Psoas muscle (tissue), 8 donors: ENCODE measurements around the gene COL18A1. TPM values are rescaled to one million over a fixed set of nuclear protein-coding genes. Genes with fewer than 3 reads are reported as not detected.

Experiments used
- ATAC-seq, 4 donors: fragments of 200-7000 bp; cut with Tn5 transposase; one replicate each; pipeline ENCODE4 v1.9.1; 2020; ENCODE audit warnings: moderate library complexity in 3 of 4, mild to moderate bottlenecking in 2 of 4
- DNase-seq, 2 donors: peaks; one replicate each; pipeline ENCODE4 v3.0.0-alpha.2; 2020
- H3K27ac ChIP-seq: fragments of 200-600 bp; one replicate; pipeline ENCODE4 v1.8.0; 2022
- H3K27me3 ChIP-seq, 3 donors: fragments of 200-600 bp in 1 of 3; one replicate each; pipeline versions ENCODE4 v1.6.1 to v1.8.0; 2013 to 2022; ENCODE audit warnings: low read length in 2 of 3, mild to moderate bottlenecking in 2 of 3, moderate library complexity in 1 of 3; ENCODE audit not compliant: insufficient read depth in 3 of 3
- H3K36me3 ChIP-seq, 2 donors: fragments of 200-600 bp in 1 of 2; one replicate each; pipeline versions ENCODE4 v1.6.1 to v1.8.0; 2013 to 2022; ENCODE audit warnings: low read depth in 1 of 2, mild to moderate bottlenecking in 1 of 2, moderate library complexity in 1 of 2; ENCODE audit not compliant: insufficient read depth in 1 of 2
- H3K4me1 ChIP-seq: fragments of 200-600 bp; one replicate; pipeline ENCODE4 v1.8.0; 2022
- H3K4me3 ChIP-seq: fragments of 200-600 bp; one replicate; pipeline ENCODE4 v1.8.0; 2022; ENCODE audit warnings: mild to moderate bottlenecking
- H3K9me3 ChIP-seq: fragments of 200-600 bp; one replicate; pipeline ENCODE4 v1.8.0; 2022
- WGBS, 3 donors: extraction: QIAGEN DNeasy Blood & Tissue Kit; methylation state at CpG; one replicate each; pipeline versions ENCODE4 v1.1.6 to v1.1.7; 2013; 5-methylcytosine and 5-hydroxymethylcytosine counted together
- intact Hi-C, 2 donors: fragments of 100-400 bp; cut with DNase I; formaldehyde crosslinking; loops; one replicate each; pipeline versions ENCODE4 v1.11.0 to v1.14.2; 2022
- polyA plus RNA-seq, 3 donors: library from polyadenylated mRNA; stranded (reverse); fragments of 200-250 nt; gene quantifications; one replicate each; pipeline ENCODE4 v1.2.3, GENCODE V29; 2013
- total RNA-seq, 4 donors: library from RNA; stranded (reverse); fragmentation: NEBNext Ultra II Directional in 2 of 4; extraction: Animal tissue kit (Norgen Biotek cat#: 25700) in 2 of 4; gene quantifications; one replicate each; pipeline versions ENCODE4 v1.2.1 to v1.2.4, GENCODE V29; 2021 to 2023
- TF ChIP-seq, protein P1 (sequence below): fragments of 200-600 bp; IDR thresholded peaks from one replicate; pipeline ENCODE4 v1.8.0; 2022; ENCODE audit warnings: antibody characterized with exemption
- donor health status: healthy with polysubstance abuse.
- donor health status: DM: no; HTN: no; CAD: no; lungs with moderate emphysema.
- donor health status: Bipolar disorder and iron deficiency.
- donor health status: healthy.
- donor health status: DM: yes; HTN: yes; CAD: no.
- donor health status: DM: no; HTN: no; CAD: no.
- donor health status: DM: no; HTN: no; CAD: no.
- donor health status: DM: yes; HTN: yes; CAD: no.

COL18A1 gene
- total and polyA plus RNA-seq, 7 donors, result 4.8 to 25.3 (median 12.1) TPM

DNA sequence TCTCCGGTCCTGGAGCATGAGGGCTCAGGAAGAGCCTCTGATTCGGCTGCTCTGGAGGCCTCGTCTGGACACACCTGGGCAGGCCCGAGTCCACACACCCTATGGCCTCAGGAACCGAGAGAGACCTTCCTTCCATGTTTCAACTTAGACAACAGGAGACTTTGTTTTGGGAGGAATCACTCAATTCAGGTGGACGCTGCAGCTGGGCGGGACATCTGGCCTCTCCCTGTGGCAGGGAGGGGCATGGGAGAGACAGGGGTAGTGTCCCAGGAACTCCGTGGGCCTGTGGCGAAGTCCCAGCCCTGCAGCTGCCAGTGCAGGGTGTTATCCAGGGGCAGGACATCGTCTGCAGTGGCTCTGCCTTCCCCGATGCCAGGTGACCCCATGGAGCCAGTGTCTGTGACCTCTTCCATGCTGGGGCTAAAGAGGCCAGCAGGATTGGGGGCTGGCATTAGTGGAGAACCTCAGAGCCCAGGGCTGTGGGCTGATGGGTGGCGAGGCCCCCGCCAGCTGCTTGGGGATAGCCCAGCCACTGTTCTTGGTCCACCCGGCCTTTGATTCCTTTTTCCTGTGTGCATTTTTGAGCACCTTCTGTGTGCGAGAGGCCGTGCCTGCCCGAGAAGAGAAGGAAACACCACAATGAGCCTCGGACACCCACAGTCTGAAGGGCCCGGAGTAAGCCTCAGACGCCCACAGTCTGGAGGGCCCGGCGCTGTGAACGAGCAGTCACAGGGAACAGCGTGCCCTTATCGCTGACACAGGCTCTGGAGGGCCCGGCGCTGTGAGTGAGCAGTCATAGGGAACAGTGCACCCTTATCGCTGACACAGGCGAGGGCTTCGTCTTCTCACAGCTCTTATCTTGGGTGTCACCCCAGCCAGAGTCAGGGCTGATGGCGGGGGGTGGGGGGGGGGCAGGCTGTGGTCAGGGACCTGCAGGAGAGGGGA is 6.2 kb downstream of the COL18A1 start:
- Histone ChIP-seq H3K4me1 (peaks cover 15% of the 10 kb centered on the region), H3K27me3 (peaks cover 0 to 46% (median 5%) of the 10 kb centered on the region in 3 donors), H3K9me3 (no peaks in the 10 kb centered on the region), H3K36me3 (no peaks in the 10 kb centered on the region), H3K27ac (no peak overlapping the region), H3K4me3 (no peak overlapping the region)
- intact Hi-C loops, result no loop called here
- ATAC-seq (no peak), DNase-seq (peak; percentile 15 to 53)
- WGBS, 3 donors, result 60 to 72% (median 62%) methylated on average over 30 to 31 of the region's 31 CpGs
- TF ChIP-seq, protein P1, sequence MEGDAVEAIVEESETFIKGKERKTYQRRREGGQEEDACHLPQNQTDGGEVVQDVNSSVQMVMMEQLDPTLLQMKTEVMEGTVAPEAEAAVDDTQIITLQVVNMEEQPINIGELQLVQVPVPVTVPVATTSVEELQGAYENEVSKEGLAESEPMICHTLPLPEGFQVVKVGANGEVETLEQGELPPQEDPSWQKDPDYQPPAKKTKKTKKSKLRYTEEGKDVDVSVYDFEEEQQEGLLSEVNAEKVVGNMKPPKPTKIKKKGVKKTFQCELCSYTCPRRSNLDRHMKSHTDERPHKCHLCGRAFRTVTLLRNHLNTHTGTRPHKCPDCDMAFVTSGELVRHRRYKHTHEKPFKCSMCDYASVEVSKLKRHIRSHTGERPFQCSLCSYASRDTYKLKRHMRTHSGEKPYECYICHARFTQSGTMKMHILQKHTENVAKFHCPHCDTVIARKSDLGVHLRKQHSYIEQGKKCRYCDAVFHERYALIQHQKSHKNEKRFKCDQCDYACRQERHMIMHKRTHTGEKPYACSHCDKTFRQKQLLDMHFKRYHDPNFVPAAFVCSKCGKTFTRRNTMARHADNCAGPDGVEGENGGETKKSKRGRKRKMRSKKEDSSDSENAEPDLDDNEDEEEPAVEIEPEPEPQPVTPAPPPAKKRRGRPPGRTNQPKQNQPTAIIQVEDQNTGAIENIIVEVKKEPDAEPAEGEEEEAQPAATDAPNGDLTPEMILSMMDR, result no peak

DNA sequence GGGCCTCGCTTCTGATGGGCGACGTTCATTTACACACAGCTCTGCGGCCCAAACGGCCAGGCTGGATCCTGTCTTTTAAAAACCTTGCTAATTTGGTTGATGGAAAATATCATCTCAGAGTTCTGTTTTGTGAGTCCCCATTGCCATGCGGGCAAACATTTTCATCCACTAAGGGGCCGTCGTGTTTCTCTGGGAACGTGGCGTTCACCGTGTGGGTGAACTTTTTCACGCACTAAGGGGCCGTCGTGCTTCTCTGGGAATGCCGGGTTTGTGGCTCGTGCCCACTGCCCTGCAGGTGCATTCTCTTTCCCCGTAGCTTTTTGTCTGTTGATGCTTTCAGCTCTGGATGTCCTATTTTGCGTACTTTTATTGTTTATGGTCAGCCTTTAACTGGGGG is 6.8 kb downstream of the COL18A1 start:
- peaks cover 0 to 39% (median 4%) of the 10 kb centered on the region in 3 donors for H3K27me3 ChIP-seq
- peaks cover 15% of the 10 kb centered on the region for H3K4me1 ChIP-seq
- H3K36me3 ChIP-seq, result no peaks in the 10 kb centered on the region
- no peaks in the 10 kb centered on the region for H3K9me3 ChIP-seq
- H3K4me3 ChIP-seq, result no peak overlapping the region
- intact Hi-C loops, result no loop called here
- DNase-seq, result peak; percentile 2 to 14
- 81 to 87% (median 86%) methylated on average over 18 of the region's 18 CpGs for WGBS, 3 donors
- no peak for ATAC-seq
- TF ChIP-seq, protein P1, result no peak
- no peak overlapping the region for H3K27ac ChIP-seq

DNA sequence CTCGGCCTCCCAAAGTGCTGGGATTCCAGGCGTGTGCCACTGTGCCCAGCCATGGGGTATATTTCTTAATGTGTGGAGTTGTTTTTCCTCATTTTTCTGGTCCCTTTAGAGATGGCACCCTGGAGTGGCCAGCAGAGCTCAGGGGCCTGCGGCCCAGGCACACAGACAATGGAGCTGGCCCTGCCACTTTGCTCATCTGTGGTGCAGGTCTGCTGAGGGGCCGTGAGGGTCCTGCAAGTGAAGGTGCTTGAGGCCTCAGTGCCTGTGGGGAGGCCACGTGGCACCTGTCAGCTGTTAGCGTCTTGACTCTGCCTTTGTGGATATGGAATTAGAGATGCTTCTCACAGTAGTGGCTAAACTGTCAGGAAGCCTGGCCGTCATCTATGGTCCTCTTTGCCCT is 7.5 kb downstream of the COL18A1 start:
- peaks cover 15% of the 10 kb centered on the region for H3K4me1 ChIP-seq
- 88 to 91% (median 89%) methylated on average over 7 of the region's 7 CpGs for WGBS, 3 donors
- no peak overlapping the region for H3K27ac ChIP-seq
- no peaks in the 10 kb centered on the region for H3K9me3 ChIP-seq
- no peak overlapping the region for H3K4me3 ChIP-seq
- ATAC-seq, result no peak
- TF ChIP-seq, protein P1, result no peak
- DNase-seq, result no peak
- peaks cover 0 to 38% (median 3%) of the 10 kb centered on the region in 3 donors for H3K27me3 ChIP-seq
- intact Hi-C loops, result no loop called here
- H3K36me3 ChIP-seq, result no peaks in the 10 kb centered on the region

DNA sequence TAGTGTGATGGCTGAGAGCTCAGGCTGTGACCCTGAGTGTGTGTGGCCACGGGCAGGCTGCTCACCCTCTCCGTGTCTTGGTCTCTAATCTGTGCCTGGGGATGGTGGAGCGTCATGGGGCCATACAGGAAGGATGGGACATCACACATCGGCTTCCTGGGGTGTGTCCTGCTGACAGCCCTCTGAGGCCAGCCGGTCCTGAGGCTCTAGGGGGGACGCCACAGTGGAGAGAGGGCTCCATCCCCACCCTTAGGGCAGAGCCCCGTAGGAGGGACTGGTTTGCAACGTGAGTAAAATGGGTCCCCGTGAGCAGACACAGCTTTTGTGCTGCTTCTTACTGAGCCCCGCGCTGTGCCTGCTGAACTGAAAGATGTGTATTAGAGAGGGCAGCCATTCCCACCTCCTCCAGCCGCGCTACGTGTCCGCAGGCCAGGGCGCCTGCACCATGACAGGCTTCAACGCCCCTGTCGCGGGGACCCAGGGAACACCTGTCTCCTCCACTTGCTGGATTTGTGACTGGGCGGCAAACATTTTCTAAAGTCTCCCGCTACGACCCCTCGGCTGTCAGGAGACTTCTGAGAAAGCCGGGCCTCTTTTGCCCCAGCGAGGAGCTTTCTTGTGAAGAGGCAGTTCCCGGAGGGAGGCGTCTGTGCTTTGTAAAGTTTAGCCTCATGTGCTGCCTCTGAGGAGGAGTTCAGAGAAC is 8.1 kb downstream of the COL18A1 start:
- peaks cover 15% of the 10 kb centered on the region for H3K4me1 ChIP-seq
- no peaks in the 10 kb centered on the region for H3K36me3 ChIP-seq
- H3K27ac ChIP-seq, result no peak overlapping the region
- TF ChIP-seq, protein P1, result no peak
- ATAC-seq (no peak), DNase-seq (peak; percentile 9 to 41)
- intact Hi-C loops, result no loop called here
- WGBS, 3 donors, result 83 to 84% (median 84%) methylated on average over 27 of the region's 27 CpGs
- no peaks in the 10 kb centered on the region for H3K9me3 ChIP-seq
- peaks cover 0 to 38% (median 0%) of the 10 kb centered on the region in 3 donors for H3K27me3 ChIP-seq
- H3K4me3 ChIP-seq, result no peak overlapping the region
